Breast epithelium (tissue), 4 donors: Measurements from ENCODE around the gene PDE10A. TPM values are rescaled to one million over a fixed set of nuclear protein-coding genes. Genes with fewer than 3 reads are reported as not detected.

Experiments
- DNase-seq, 2 donors: peaks; one replicate each; pipeline ENCODE4 v3.0.0-alpha.2; 2019; ENCODE audit warnings: low spot score in 2 of 2
- H3K27ac ChIP-seq, 2 donors: fragments of 200-600 bp; sonication (generic) in 1 of 2; one replicate each; pipeline ENCODE4 v1.5.1; 2016 to 2019; ENCODE audit warnings: mild to moderate bottlenecking in 1 of 2
- H3K27me3 ChIP-seq, 2 donors: fragments of 200-600 bp; sonication (generic) in 1 of 2; one replicate each; pipeline versions ENCODE4 v1.5.1 to v1.6.0; 2017 to 2019; ENCODE audit warnings: control low read depth in 1 of 2, mild to moderate bottlenecking in 1 of 2
- H3K36me3 ChIP-seq: fragments of 200-600 bp; one replicate; pipeline ENCODE4 v1.5.1; 2019
- H3K4me1 ChIP-seq, 2 donors: fragments of 200-600 bp; sonication (generic); one replicate each; pipeline ENCODE4 v1.5.1; 2016 to 2019; ENCODE audit warnings: control low read depth in 1 of 2
- H3K4me3 ChIP-seq, 3 donors: fragments of 200-600 bp; sonication (generic); 1 replicate in 2 of 3; 2 replicates in 1 of 3; pipeline ENCODE4 v1.5.1; 2016 to 2019; ENCODE audit warnings: mild to moderate bottlenecking in 3 of 3, moderate library complexity in 2 of 3
- H3K9me3 ChIP-seq, 2 donors: fragments of 200-600 bp; sonication (generic) in 1 of 2; one replicate each; pipeline ENCODE4 v1.5.1; 2016 to 2019; ENCODE audit warnings: control low read depth in 1 of 2
- POLR2A ChIP-seq: fragments of 450-650 bp; IDR thresholded peaks from one replicate; pipeline ENCODE4 v1.6.1; 2016; ENCODE audit warnings: antibody characterized with exemption, mild to moderate bottlenecking, moderate library complexity
- POLR2AphosphoS5 ChIP-seq, 3 donors: sonication (generic); formaldehyde crosslinking; IDR thresholded peaks; one replicate each; pipeline ENCODE4 v1.6.1; 2017; ENCODE audit warnings: antibody characterized with exemption in 3 of 3
- intact Hi-C: fragments of 100-400 bp; cut with DNase I; formaldehyde crosslinking; loops from one replicate; pipeline ENCODE4 v1.15.1; 2023; ENCODE audit warnings: low total_unique reads
- total RNA-seq, 3 donors: library from RNA; depleted of rRNA; stranded (reverse); fragments of >200 nt; gene quantifications; one replicate each; pipeline ENCODE4 v1.1.0, GENCODE V29; 2016
- TF ChIP-seq, protein P1 (sequence below), 3 donors: fragments of 450-650 bp; IDR thresholded peaks; one replicate each; pipeline ENCODE4 v1.5.1; 2016 to 2017; ENCODE audit warnings: antibody characterized with exemption in 3 of 3, mild to moderate bottlenecking in 3 of 3, moderate library complexity in 3 of 3

PDE10A gene
- total RNA-seq, 3 donors from 2014 or later, result 2.7 to 22.0 (median 12.6) TPM

DNA sequence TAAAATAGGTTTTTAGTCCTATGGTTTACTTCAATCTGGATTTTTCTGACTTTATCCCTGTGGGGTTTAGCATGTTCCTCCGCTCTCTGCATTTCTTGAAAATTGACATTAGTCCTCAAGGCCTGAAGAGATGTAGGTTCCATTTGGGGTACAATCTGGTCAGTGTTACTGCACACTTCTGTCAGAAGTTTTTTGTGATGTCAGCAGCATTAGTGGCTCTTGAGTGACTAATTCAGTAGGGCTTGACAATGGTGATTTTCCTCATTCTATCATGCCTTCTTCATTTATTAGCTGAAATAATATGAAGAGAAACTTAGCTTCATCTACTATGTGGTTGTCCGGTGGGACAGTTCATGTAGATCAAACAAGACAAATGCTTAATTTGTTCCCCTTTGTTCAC lies 114.6 kb downstream of the PDE10A start:
- no peak for DNase-seq
- H3K4me3 ChIP-seq, result no peak overlapping the region
- TF ChIP-seq POLR2AphosphoS5 (IDR thresholded peaks at IDR 0.05), result no peak
- TF ChIP-seq, protein P1, sequence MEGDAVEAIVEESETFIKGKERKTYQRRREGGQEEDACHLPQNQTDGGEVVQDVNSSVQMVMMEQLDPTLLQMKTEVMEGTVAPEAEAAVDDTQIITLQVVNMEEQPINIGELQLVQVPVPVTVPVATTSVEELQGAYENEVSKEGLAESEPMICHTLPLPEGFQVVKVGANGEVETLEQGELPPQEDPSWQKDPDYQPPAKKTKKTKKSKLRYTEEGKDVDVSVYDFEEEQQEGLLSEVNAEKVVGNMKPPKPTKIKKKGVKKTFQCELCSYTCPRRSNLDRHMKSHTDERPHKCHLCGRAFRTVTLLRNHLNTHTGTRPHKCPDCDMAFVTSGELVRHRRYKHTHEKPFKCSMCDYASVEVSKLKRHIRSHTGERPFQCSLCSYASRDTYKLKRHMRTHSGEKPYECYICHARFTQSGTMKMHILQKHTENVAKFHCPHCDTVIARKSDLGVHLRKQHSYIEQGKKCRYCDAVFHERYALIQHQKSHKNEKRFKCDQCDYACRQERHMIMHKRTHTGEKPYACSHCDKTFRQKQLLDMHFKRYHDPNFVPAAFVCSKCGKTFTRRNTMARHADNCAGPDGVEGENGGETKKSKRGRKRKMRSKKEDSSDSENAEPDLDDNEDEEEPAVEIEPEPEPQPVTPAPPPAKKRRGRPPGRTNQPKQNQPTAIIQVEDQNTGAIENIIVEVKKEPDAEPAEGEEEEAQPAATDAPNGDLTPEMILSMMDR (IDR thresholded peaks at IDR 0.05), result no peak
- no peaks in the 10 kb centered on the region for H3K36me3 ChIP-seq
- no peaks in the 10 kb centered on the region for H3K4me1 ChIP-seq
- H3K27me3 ChIP-seq, result no peaks in the 10 kb centered on the region
- intact Hi-C loops, result no loop called here
- H3K27ac ChIP-seq, result no peak overlapping the region
- H3K9me3 ChIP-seq, result no peaks in the 10 kb centered on the region

DNA sequence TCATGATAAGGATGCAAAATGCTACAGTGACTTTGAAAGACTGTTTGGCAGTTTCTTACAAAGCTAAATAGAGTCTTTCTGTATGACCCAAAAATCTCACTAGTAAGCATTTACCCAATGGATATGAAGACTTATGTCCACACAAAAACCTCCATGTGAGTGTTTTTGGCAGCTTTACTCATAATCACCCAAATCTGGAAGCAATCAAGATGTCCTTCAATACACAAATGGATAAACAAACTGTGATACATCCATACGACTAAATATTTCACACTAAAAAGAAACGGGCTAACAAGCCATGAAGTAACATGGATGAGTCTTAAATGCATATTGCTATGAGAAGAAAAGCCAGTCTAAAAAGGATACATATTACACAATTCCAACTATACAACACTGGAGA lies 117.2 kb downstream of the PDE10A start:
- TF ChIP-seq, protein P1 (IDR thresholded peaks at IDR 0.05), result no peak
- no peak for TF ChIP-seq POLR2A
- no peak for TF ChIP-seq POLR2AphosphoS5 (IDR thresholded peaks at IDR 0.05)

DNA sequence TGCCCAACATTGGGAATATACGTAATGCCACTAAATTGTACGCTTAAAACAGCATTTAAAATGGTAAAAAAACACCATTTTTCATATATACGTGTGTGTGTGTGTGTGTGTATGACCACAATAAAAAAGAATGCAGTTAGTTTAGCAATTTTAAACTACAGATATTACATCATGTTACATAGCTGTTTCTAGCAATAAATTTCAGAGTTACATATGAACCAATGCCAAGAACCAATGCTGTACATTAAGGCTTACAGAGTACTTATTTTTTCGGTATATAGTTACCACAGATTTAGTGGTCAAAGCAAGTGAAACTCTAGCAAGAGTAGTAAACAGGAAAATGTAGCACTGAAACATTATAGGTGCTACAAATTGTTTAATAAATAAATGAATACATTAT lies 119.3 kb downstream of the PDE10A start:
- no peaks in the 10 kb centered on the region for H3K4me1 ChIP-seq
- no peak overlapping the region for H3K27ac ChIP-seq
- H3K36me3 ChIP-seq, result peaks cover 4% of the 10 kb centered on the region
- H3K27me3 ChIP-seq, result no peaks in the 10 kb centered on the region
- TF ChIP-seq POLR2A (no peak), POLR2AphosphoS5 (IDR thresholded peaks at IDR 0.05) (no peak)
- TF ChIP-seq, protein P1 (IDR thresholded peaks at IDR 0.05), result no peak
- intact Hi-C loops, result loop anchor here (5.0 kb wide), 1 partner anchor 516 kb away; no protein-coding TSS in a partner anchor
- no peaks in the 10 kb centered on the region for H3K9me3 ChIP-seq
- DNase-seq, result no peak
- no peak overlapping the region for H3K4me3 ChIP-seq

More for the DNA sequence above, 117.2 kb downstream of the PDE10A start:
- Histone ChIP-seq H3K27ac (no peak overlapping the region), H3K36me3 (peaks cover 4% of the 10 kb centered on the region), H3K9me3 (no peaks in the 10 kb centered on the region), H3K4me3 (no peak overlapping the region), H3K4me1 (no peaks in the 10 kb centered on the region), H3K27me3 (no peaks in the 10 kb centered on the region)
- intact Hi-C loops, result loop anchor here (2.0 kb wide), 1 partner anchor 59 kb away; no protein-coding TSS in a partner anchor
- no peak for DNase-seq

DNA sequence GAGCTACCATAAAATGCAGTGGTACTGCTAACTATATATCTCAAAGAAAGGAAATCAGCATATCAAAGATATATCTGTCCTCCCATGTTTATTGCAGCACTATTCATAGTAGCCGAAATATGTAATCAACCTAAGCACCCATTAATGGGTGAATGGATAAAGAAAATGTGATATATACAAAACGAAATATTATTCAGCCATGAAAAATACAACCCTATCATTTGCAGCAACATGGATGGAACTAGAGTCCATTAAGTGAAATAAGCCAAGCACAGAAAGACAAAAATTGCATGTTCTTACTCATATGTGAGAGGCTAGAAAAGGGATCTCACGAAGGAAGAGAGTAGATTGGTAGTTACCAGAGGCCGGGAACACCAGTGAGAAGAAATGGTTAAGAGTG lies 126.1 kb downstream of the PDE10A start:
- TF ChIP-seq POLR2A (no peak), POLR2AphosphoS5 (IDR thresholded peaks at IDR 0.05) (no peak)
- TF ChIP-seq, protein P1 (IDR thresholded peaks at IDR 0.05), result no peak
- Histone ChIP-seq H3K4me1 (no peaks in the 10 kb centered on the region), H3K4me3 (no peak overlapping the region), H3K9me3 (no peaks in the 10 kb centered on the region), H3K27ac (no peak overlapping the region), H3K27me3 (no peaks in the 10 kb centered on the region), H3K36me3 (peaks cover 4% of the 10 kb centered on the region)
- no peak for DNase-seq
- intact Hi-C loops, result no loop called here

DNA sequence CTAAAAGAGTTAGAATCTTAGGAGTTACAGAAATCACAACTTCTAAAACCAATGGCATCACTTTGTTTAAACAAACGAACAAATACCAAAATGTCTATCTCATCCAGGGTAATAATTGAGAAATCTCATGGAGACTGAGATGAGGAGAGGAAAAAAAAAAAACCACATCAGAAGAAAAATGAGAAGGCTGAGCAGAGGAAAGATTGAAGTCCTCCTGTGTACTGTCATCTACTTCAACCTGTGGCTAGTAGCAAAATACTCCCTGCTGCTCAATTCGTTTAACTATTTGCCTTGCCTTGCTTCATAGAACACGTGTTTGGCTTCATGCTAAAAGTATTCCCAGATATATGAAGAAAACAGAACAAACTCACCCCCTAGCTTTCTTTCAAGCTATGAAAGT lies 143.7 kb downstream of the PDE10A start:
- intact Hi-C loops, result no loop called here
- no peaks in the 10 kb centered on the region for H3K4me1 ChIP-seq
- TF ChIP-seq POLR2AphosphoS5 (IDR thresholded peaks at IDR 0.05) (no peak), POLR2A (no peak)
- TF ChIP-seq, protein P1 (IDR thresholded peaks at IDR 0.05), result no peak
- H3K4me3 ChIP-seq, result no peak overlapping the region
- H3K9me3 ChIP-seq, result no peaks in the 10 kb centered on the region
- no peaks in the 10 kb centered on the region for H3K36me3 ChIP-seq
- DNase-seq, result no peak
- no peaks in the 10 kb centered on the region for H3K27me3 ChIP-seq
- no peak overlapping the region for H3K27ac ChIP-seq
